PC-9 (cell line): ENCODE results near the gene SERPING1.

ENCODE experiments used
- EZH2 ChIP-seq: fragments of 200-600 bp; sonication (generic); IDR thresholded peaks from 2 replicates; pipeline ENCODE4 v1.8.0; 2017; ENCODE audit warnings: antibody characterized with exemption, low read depth
- TF ChIP-seq, protein P1 (sequence below): fragments of 200-600 bp; sonication (generic); conservative IDR thresholded peaks from 2 replicates; pipeline ENCODE4 v1.6.1; 2017; ENCODE audit warnings: mixed run types, antibody characterized with exemption, mild to moderate bottlenecking, moderate library complexity

DNA sequence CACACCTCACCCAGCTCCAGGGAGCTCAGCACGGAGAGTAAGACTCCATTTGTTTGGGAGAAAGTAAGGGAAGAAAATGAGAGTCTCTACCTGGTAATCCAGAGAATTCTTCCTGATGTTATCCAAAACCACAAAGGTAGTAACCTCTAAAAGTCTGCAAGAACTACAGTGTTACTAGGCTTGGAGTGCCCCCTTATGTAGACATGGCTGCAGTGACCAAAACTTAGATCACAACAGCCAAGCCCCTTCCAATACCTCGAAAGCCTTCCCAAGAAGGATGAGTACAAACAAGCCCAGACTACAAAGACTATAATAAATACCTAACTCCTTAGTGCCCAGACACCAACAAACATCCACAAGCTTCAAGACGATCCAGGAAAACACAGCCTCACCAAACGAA lies 34.9 kb upstream of the SERPING1 start:
- TF ChIP-seq, protein P1, sequence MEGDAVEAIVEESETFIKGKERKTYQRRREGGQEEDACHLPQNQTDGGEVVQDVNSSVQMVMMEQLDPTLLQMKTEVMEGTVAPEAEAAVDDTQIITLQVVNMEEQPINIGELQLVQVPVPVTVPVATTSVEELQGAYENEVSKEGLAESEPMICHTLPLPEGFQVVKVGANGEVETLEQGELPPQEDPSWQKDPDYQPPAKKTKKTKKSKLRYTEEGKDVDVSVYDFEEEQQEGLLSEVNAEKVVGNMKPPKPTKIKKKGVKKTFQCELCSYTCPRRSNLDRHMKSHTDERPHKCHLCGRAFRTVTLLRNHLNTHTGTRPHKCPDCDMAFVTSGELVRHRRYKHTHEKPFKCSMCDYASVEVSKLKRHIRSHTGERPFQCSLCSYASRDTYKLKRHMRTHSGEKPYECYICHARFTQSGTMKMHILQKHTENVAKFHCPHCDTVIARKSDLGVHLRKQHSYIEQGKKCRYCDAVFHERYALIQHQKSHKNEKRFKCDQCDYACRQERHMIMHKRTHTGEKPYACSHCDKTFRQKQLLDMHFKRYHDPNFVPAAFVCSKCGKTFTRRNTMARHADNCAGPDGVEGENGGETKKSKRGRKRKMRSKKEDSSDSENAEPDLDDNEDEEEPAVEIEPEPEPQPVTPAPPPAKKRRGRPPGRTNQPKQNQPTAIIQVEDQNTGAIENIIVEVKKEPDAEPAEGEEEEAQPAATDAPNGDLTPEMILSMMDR, result no peak; the same call in 1 of the 2 replicates
- no peak for TF ChIP-seq EZH2
